ENCODE data around the gene PCTP.

The PCTP gene

GRCh38 chr17:55728361-55728760 lies 22.5 kb upstream of the PCTP start:
- ATAC-seq = no peak

- no peak for ATAC-seq
Observed at GRCh38 chr17:55728833-55729232, 22.0 kb upstream of the PCTP start.

DNA sequence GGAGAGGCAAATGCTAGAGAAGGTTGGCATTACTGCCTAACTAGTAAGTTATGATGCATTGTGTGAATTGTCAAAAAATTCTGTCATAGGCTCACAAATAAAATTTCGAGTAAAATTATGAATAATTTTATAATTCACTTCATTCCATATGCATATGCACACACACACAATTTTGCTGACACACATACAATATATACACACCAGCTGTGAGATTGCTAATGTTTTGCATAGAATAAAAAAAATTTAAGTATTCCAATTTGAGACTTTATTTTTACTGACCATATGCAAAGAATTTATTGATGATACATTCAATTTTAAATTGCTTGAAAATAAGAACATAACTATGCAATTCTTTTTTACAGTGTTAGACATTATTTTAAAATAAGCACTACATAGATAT lies 21.4 kb upstream of the PCTP start:
- no peak for ATAC-seq

GRCh38 chr17:55730380-55730779 lies 20.5 kb upstream of the PCTP start:
- no peak for ATAC-seq

GRCh38 chr17:55730808-55731207 lies 20.0 kb upstream of the PCTP start:
- no peak for ATAC-seq

DNA sequence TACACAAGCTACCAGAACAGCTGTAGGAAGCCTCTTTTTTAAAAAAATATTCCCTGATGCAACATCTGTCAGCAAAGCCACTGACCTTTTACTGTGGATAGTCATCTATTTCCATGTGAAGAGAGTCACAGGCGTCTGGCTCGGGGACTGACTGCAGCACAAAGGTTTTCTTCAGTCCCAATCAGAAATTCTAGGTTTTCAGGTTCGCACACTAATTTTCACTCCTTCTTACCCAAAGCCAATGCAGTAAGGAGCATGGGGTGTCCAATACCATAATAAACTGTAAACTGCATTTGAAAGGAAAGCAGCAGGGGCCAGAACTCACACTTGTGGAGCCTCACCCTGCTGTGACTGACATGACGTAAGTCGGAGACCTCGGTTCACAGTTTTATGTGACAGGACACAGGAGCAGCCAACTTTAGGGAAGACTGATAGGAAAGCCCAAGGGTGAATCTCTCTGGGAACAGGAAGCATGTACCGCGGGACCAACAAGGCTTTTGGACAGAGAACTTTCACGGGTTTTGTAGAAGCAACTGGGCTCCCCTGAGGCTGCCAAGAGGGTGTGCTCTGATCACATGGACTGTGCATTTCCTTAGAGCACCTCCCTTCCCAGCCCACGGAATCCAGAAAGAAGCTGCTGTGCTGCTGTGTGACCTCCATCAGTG lies 19.1 kb upstream of the PCTP start:
- ATAC-seq = no peak

DNA sequence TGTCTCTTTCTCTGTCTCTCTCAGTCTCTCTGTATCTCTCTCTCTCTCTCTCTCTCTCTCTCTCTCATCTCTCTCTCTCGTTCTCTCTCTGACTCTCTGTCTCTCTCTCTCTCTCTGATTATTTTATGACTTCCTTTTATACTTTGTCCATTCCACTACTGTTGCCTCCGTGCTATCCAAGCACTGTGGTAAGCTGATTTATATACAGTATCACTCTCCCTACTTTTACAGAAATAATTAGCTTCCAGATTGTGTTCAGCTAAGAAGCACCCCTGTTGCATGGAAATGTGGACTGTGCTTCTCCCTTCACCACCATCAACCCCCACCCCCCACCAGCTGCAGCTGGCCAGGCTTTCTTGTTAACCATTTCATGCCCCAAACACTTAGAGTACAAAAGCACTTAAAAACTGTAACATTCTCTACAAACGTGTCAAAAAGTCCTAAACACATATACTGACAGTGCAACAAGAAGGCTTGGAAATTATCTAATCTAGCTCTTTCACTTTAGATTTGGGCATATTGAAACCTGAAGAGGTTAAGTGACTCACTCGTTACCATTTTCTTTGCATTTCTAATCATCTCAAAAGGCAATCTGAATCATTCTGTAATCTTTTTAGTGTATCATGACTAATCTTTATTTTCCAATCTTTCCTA lies 16.6 kb upstream of the PCTP start:
- ATAC-seq = peak; percentile 81 to 94

DNA sequence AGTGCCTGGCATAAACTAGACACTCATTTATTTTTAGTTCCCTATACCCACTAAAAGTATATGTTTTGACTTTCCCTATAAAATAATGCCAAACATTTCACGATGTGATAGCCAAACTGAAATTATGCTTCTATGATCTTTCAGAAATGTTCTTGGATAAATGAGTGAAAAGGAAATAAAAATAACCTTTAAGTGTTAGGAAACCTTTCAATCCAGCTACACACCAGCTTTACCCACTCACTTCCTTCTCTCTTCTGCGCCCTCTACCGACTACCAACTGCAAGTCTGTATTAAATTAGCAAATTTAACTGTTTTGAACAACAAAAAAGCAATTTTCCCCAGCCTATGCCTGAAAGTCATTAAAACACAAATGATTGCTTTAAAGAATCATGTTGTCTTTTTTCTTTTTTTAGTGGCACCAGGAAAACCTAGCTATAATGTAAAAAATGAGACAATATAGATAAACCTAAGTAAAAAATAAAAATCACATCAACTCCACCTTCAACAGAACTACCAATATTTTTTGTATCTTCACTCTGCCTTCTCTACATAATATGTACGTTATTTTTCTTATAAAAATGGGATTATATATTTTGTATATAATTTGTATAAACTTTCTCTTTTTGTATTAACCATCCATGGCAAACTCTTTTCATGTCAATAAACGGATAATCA lies 15.0 kb upstream of the PCTP start:
- ATAC-seq = no peak

DNA sequence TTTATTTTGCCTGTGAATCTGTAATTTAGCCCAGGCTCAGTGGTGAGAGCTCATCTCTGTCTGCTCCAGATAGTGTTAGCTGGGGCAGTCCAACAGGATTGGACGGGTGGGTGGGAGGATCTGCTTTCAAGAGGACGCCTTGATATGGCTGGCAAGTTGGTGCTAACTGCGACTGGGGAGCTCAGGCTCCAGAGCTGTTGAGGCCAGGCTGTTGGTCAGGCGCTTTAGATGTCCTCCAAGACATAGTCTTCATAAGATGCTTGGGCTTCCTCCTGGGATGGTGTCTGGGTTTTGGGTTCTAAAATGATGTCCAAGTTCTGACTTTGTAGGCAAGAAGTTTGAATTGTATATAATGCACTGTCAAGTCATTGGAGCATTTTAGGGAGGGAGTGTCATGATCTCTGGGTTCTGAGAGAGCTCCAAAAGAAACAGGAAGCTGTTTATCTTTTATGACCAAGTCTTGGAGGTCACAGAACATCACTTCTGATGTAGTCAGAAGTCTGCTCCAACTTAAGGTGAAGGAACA lies 12.8 kb upstream of the PCTP start:
- ATAC-seq = no peak

- no peak for ATAC-seq
Observed at GRCh38 chr17:55740511-55741355, 10.1 kb upstream of the PCTP start.

DNA sequence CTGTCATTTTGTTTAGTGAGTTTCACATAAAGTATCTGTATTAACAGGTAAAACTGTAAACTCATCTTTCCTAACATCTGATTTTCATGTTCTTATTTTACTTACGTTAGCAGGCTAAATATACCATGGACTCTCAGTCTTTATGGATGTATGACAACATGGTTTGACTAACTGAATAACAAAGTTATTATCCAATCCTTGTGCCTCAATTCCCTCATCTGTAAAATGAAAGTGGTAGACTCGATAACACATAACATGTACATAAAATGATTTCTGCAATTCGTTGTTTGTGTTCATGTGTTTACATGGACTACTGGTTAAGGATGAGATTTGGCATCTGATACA lies 9.5 kb upstream of the PCTP start:
- no peak for ATAC-seq

DNA sequence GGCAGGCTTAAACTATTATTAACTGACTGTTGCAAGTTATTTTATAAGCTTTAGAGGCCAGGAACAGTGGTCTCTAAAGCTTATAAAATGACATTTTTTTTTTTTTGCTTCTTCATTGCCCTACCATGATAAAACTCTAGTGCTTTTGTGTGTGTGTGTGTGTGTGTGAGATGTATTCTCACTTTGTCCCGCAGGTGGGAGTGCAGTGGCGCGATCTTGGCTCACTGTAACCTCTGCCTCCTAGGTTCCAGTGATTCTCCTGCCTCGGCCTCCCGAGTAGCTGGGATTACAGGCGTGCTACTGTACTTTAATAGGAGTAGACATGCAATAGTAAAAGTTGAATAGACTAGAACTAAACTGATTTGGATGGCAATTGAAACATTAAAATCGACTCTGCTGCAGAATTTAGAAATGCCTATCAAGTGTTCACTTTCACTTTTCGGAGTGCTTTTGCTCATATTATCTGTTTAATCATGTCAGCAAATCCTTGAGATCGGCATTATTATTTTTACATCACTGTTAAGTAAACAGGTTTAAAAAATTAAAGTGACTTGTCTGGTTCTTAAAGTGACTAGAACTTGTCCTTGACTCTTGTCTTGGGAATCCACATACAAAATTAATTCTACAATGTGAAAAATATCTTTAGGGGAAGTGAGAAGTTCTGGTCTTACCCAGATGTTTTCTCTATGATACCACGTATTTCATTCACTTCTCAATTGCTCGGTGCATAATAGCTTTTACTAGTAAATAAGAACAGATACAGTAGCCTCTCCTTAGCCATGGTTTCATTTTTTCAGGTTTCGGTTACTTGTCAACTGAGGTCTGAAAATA lies 8.4 kb upstream of the PCTP start:
- ATAC-seq = no peak

GRCh38 chr17:55743103-55743679 lies 7.7 kb upstream of the PCTP start:
- no peak for ATAC-seq

DNA sequence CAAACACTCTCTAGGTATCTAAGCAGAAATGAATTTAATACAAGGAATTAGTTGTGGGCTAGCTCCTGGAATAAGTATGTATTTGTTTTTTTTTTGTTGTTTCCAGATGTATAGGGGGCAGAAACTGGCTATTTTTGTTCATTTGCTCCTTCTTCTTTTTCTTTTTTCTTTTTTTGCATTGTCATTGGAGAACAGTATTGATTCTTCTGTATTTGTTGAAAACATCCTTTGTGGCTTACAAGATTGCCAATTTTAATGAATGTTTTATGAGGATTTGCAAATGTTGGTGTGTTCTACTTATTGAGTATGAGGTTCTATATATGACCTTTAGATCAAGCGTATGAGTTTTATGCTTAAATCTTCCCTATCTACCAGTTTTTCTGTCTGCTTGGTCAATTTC lies 5.6 kb upstream of the PCTP start:
- ATAC-seq = no peak

DNA sequence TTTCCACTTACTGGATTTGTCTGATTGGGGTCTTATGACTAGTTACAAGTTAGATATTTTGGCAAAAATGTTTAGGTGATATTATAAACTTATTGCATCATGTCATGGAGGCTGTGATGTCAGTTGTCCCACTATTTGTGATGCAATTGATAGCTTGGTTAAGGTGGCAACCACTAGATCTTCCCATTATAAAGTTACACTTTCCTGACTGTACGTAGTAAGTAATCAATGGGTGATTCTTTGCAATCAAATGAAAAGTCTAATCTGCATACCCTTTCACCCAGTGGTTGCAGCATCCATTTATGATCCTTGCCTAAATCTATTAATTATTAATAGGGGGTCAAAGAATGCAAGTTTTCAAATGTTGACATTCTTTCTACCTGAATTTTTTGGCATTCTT lies 4.4 kb upstream of the PCTP start:
- no peak for ATAC-seq

GRCh38 chr17:55747209-55747608 lies 3.6 kb upstream of the PCTP start:
- no peak for ATAC-seq

DNA sequence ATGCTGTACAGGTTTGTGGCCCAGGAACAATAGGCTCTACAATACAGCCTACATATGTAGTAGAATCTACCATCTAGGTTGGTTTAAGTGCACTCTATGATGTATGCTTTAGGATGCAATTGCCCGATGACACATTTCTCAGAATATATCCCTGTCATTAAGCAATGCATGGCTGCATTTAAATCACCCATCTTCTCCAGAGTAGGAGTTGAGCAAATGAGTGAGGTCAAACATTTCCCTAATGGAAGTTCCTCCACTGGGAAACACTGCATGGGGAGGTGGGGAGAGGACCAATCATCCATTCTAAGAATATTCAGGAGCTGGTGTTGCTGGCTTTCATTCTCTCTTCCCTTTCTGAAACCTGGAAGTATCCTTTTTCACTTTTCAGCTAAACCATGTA lies 2.0 kb upstream of the PCTP start:
- no peak for ATAC-seq

- ATAC-seq = no peak
Observed at GRCh38 chr17:55749985-55750384, 866 bp upstream of the PCTP start.

DNA sequence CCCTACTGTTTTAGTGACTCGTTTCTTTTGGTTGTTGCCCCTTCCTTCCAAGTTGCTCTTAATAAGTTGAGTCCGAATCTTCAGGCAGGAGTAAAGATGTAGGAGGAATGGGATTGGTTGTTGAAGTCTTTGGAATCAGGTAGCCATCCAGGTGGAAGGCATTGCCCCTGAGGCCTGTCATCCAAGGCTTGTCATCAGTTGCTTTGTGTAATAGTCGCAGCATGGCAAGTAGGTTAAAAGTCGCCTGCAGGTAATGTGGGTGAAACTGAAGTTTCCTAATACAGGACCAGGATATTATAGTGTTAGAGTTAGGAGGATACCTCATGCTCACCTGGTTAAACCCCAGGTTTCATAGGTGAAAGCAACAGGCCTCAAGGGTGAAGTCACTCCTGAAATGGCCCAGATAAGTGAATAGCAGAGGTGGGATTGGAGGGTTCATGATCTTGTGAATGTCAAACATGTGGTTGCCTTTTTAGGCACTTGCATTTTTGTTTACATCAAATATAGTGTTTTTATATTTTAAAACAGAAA lies 934 bp downstream of the PCTP start:
- no peak for ATAC-seq

- no peak for ATAC-seq
Observed at GRCh38 chr17:55756689-55757088, 5.8 kb downstream of the PCTP start.

DNA sequence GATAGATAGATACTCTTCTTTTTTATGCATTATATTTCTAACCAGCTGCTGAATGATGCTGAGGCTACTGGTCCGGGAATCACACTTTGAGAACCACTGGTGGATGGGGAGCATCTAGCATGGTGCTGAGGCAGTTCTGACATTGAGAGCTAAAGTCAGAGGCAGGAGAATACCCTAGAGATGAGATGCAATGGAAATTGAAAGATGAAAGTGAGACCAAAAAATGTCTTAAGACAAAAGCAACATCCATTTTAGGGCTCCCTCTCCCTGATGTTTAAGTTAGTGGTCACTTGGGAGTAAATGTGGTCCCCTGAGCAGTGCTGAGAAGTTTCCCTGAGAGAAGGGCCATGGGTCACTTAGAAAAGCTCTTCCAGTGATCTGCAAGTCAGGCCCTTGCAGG lies 6.8 kb downstream of the PCTP start:
- no peak for ATAC-seq

DNA sequence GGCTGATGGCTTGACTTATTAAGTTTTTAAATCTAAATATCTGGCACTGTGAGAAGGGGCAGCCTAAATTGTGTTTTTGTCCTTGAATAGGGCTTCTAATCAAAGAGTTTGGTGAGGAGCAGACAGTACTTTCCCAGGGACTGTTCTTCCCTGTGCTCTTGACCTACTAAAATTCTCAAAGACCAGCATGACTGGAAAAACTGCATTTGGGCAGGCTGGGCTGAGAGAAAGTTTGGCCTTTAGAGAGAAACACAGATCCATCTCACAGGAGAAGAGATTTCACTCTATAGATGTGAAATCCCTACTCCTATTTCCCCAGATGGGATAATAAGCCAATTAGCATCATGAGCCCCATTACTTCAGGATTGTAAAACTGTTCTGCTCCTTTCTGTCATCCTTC lies 7.3 kb downstream of the PCTP start:
- ATAC-seq = no peak
